GM23338 (cell line): Measurements from ENCODE around the gene CNPY4. TPM values are rescaled to one million over a fixed set of nuclear protein-coding genes. Genes with fewer than 3 reads are reported as not detected.
A peak's percentile ranks its signal among the peaks of the same experiment; 100 is the strongest.

Source experiments
- ATAC-seq: fragments of 200-7000 bp; cut with Tn5 transposase; 3 replicates; pipeline ENCODE4 v1.9.1; 2020
- DNase-seq: peaks from one replicate; pipeline ENCODE4 v3.0.0-alpha.2; 2015; ENCODE audit warnings: low spot score
- H2AFZ ChIP-seq: fragments of 200-600 bp; sonication (generic); 2 replicates; pipeline ENCODE4 v1.8.0; 2016; ENCODE audit warnings: antibody characterized with exemption, mild to moderate bottlenecking, moderate library complexity
- H3F3A ChIP-seq: fragments of 200-600 bp; sonication (generic); replicated peaks from 2 replicates; pipeline ENCODE4 v1.8.0; 2017; ENCODE audit warnings: antibody characterized with exemption, mixed run types, low read depth
- H3K27ac ChIP-seq: fragments of 200-600 bp; sonication (generic); 2 replicates; pipeline ENCODE4 v1.6.1; 2016; ENCODE audit warnings: low read depth
- H3K27me3 ChIP-seq: fragments of 200-600 bp; sonication (generic); 2 replicates; pipeline ENCODE4 v1.8.0; 2016; ENCODE audit warnings: mild to moderate bottlenecking, mixed run types, moderate library complexity; ENCODE audit not compliant: insufficient read depth
- H3K36me3 ChIP-seq: fragments of 200-600 bp; sonication (generic); 2 replicates; pipeline ENCODE4 v1.8.0; 2016; ENCODE audit warnings: mild to moderate bottlenecking; ENCODE audit not compliant: insufficient read depth
- H3K4me1 ChIP-seq: fragments of 200-600 bp; sonication (generic); 2 replicates; pipeline ENCODE4 v1.8.0; 2016; ENCODE audit warnings: mild to moderate bottlenecking, moderate library complexity; ENCODE audit not compliant: insufficient read depth
- H3K4me2 ChIP-seq: fragments of 200-600 bp; sonication (generic); 2 replicates; pipeline ENCODE4 v1.7.1; 2017; ENCODE audit warnings: mixed run types
- H3K4me3 ChIP-seq: fragments of 200-600 bp; sonication (generic); 2 replicates; pipeline ENCODE4 v1.6.1; 2016; ENCODE audit warnings: mixed run types
- H3K79me2 ChIP-seq: fragments of 200-600 bp; sonication (generic); replicated peaks from 2 replicates; pipeline ENCODE4 v1.8.0; 2017; ENCODE audit warnings: mild to moderate bottlenecking; ENCODE audit not compliant: insufficient read depth
- H3K9me2 ChIP-seq: fragments of 200-600 bp; sonication (generic); 2 replicates; pipeline ENCODE4 v1.8.0; 2017; ENCODE audit not compliant: insufficient read depth
- H4K20me1 ChIP-seq: fragments of 200-600 bp; sonication (generic); replicated peaks from 2 replicates; pipeline ENCODE4 v1.8.0; 2017; ENCODE audit warnings: mild to moderate bottlenecking; ENCODE audit not compliant: insufficient read depth
- H3K27ac Mint-ChIP-seq: 2 replicates; pipeline ENCODE4 v1.8.0; 2020; ENCODE audit warnings: inconsistent platforms, mild to moderate bottlenecking, moderate library complexity, mixed read lengths
- H3K27me3 Mint-ChIP-seq: 3 replicates; pipeline ENCODE4 v1.8.0; 2022; ENCODE audit warnings: low read depth, mild to moderate bottlenecking, moderate library complexity, mixed read lengths, inconsistent platforms; ENCODE audit not compliant: insufficient read depth, poor library complexity
- H3K36me3 Mint-ChIP-seq: 3 replicates; pipeline ENCODE4 v1.8.0; 2021; ENCODE audit warnings: low read depth, mild to moderate bottlenecking, inconsistent platforms, moderate library complexity, mixed read lengths
- H3K4me1 Mint-ChIP-seq: 3 replicates; pipeline ENCODE4 v1.8.0; 2020; ENCODE audit warnings: mild to moderate bottlenecking, inconsistent platforms, mixed read lengths
- H3K4me3 Mint-ChIP-seq: 3 replicates; pipeline ENCODE4 v1.8.0; 2021; ENCODE audit warnings: moderate library complexity, mild to moderate bottlenecking, inconsistent platforms, mixed read lengths
- H3K9me3 Mint-ChIP-seq: 3 replicates; pipeline ENCODE4 v1.8.0; 2020; ENCODE audit warnings: moderate library complexity, mild to moderate bottlenecking, inconsistent platforms, mixed read lengths
- CREB1 ChIP-seq: fragments of 250-450 bp; sonication (Bioruptor Pico); IDR thresholded peaks from 2 replicates; pipeline ENCODE4 v1.5.0; 2020; ENCODE audit warnings: low read depth, mild to moderate bottlenecking, moderate library complexity
- EZH2phosphoT487 ChIP-seq: fragments of 200-600 bp; sonication (generic); IDR thresholded peaks from one replicate; pipeline ENCODE4 v1.8.1; 2018; ENCODE audit warnings: antibody characterized with exemption; ENCODE audit not compliant: unreplicated experiment
- JUNB ChIP-seq: IDR thresholded peaks from one replicate; pipeline ENCODE4 v1.6.1; 2016; ENCODE audit warnings: antibody characterized with exemption; ENCODE audit not compliant: unreplicated experiment
- STAT1 ChIP-seq: IDR thresholded peaks from one replicate; pipeline ENCODE4 v1.6.1; 2016; ENCODE audit warnings: antibody characterized with exemption; ENCODE audit not compliant: unreplicated experiment
- polyA plus RNA-seq: library from polyadenylated mRNA; unstranded; fragments of >200 nt; fragmentation: Nextera tagmentation; extraction: Ambion mirVana; gene quantifications from 2 replicates; pipeline ENCODE4 v1.2.1, GENCODE V29; 2016
- total RNA-seq: library from RNA; depleted of rRNA; stranded (reverse); fragments of >200 nt; shearing (Covaris generic); gene quantifications from 2 replicates; pipeline ENCODE4 v1.2.3, GENCODE V29; 2014
- TF ChIP-seq, protein P1 (sequence below): fragments of 250-450 bp; sonication (Bioruptor Pico); IDR thresholded peaks from 2 replicates; pipeline ENCODE4 v1.5.0; 2020; ENCODE audit warnings: mild to moderate bottlenecking, moderate library complexity
- TF ChIP-seq, protein P2 (sequence below): IDR thresholded peaks from 2 replicates; pipeline ENCODE4 v1.6.1; 2016; ENCODE audit warnings: antibody characterized with exemption
- TF ChIP-seq, protein P3 (sequence below): IDR thresholded peaks from one replicate; pipeline ENCODE4 v1.6.1; 2018; ENCODE audit warnings: antibody characterized with exemption; ENCODE audit not compliant: unreplicated experiment

Gene CNPY4
- total and polyA plus RNA-seq, 2 experiments from 2014 or later = 10.7 to 12.0 TPM

DNA sequence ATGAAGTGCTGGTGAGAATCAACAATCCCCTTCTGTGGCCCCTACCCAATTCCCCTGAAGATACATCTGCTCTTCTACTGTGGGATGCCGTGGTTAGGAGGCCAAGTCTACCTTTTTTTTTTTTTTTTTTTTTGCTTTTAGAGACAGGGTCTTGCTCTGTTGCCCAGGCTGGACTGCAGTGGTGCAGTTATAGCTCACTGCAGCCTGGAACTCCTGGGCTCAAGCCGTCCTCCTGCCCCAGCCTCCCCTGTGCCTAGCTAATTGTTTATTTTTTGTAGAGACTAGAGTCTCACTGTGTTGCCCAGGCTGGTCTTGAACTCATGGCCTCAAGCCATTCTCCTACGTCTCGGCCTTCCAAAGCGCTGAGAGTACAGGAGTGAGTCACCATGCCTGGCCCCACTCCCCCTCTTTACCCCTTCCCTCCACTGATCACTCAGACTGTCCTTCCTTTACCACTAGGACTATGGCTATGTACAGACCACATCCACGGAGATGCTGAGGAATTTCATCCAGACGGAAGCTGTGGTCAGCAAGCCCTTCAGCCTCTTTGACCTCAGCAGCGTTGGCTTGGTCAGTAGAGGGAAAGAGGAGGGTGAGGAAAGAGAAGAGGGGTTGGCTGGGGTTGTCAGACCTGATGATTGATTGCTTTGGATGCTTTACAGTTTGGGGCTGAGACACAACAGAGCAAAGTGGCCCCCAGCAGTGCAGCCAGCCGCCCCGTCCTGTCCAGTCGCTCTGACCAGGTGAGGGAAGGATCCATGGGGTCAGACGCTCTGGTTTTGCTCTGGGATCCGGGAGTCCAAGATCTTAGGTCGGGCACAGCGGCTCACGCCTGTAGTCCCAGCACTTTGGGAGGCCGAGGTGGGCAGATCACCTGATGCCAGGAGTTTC, 16.2 kb upstream of the CNPY4 start:
- Histone ChIP-seq H3K4me1 (peaks cover 13% of the 10 kb centered on the region), H3K36me3 (peaks cover 23% of the 10 kb centered on the region), H3K4me2 (no peak overlapping the region), H3F3A (peaks cover 28% of the 10 kb centered on the region), H3K4me3 (peak overlapping the region; percentile 100; the same call in 1 of the 2 replicates), H3K27ac (no peak overlapping the region), H2AFZ (no peak overlapping the region), H4K20me1 (peaks cover 16% of the 10 kb centered on the region), H3K79me2 (peaks cover 37% of the 10 kb centered on the region), H3K27me3 (no peaks in the 10 kb centered on the region), H3K9me2 (no peaks in the 10 kb centered on the region)
- no peak for DNase-seq
- TF ChIP-seq STAT1 (no peak), CREB1 (CRISPR knock-in tag) (no peak), EZH2phosphoT487 (no peak), JUNB (no peak)
- TF ChIP-seq, protein P1, sequence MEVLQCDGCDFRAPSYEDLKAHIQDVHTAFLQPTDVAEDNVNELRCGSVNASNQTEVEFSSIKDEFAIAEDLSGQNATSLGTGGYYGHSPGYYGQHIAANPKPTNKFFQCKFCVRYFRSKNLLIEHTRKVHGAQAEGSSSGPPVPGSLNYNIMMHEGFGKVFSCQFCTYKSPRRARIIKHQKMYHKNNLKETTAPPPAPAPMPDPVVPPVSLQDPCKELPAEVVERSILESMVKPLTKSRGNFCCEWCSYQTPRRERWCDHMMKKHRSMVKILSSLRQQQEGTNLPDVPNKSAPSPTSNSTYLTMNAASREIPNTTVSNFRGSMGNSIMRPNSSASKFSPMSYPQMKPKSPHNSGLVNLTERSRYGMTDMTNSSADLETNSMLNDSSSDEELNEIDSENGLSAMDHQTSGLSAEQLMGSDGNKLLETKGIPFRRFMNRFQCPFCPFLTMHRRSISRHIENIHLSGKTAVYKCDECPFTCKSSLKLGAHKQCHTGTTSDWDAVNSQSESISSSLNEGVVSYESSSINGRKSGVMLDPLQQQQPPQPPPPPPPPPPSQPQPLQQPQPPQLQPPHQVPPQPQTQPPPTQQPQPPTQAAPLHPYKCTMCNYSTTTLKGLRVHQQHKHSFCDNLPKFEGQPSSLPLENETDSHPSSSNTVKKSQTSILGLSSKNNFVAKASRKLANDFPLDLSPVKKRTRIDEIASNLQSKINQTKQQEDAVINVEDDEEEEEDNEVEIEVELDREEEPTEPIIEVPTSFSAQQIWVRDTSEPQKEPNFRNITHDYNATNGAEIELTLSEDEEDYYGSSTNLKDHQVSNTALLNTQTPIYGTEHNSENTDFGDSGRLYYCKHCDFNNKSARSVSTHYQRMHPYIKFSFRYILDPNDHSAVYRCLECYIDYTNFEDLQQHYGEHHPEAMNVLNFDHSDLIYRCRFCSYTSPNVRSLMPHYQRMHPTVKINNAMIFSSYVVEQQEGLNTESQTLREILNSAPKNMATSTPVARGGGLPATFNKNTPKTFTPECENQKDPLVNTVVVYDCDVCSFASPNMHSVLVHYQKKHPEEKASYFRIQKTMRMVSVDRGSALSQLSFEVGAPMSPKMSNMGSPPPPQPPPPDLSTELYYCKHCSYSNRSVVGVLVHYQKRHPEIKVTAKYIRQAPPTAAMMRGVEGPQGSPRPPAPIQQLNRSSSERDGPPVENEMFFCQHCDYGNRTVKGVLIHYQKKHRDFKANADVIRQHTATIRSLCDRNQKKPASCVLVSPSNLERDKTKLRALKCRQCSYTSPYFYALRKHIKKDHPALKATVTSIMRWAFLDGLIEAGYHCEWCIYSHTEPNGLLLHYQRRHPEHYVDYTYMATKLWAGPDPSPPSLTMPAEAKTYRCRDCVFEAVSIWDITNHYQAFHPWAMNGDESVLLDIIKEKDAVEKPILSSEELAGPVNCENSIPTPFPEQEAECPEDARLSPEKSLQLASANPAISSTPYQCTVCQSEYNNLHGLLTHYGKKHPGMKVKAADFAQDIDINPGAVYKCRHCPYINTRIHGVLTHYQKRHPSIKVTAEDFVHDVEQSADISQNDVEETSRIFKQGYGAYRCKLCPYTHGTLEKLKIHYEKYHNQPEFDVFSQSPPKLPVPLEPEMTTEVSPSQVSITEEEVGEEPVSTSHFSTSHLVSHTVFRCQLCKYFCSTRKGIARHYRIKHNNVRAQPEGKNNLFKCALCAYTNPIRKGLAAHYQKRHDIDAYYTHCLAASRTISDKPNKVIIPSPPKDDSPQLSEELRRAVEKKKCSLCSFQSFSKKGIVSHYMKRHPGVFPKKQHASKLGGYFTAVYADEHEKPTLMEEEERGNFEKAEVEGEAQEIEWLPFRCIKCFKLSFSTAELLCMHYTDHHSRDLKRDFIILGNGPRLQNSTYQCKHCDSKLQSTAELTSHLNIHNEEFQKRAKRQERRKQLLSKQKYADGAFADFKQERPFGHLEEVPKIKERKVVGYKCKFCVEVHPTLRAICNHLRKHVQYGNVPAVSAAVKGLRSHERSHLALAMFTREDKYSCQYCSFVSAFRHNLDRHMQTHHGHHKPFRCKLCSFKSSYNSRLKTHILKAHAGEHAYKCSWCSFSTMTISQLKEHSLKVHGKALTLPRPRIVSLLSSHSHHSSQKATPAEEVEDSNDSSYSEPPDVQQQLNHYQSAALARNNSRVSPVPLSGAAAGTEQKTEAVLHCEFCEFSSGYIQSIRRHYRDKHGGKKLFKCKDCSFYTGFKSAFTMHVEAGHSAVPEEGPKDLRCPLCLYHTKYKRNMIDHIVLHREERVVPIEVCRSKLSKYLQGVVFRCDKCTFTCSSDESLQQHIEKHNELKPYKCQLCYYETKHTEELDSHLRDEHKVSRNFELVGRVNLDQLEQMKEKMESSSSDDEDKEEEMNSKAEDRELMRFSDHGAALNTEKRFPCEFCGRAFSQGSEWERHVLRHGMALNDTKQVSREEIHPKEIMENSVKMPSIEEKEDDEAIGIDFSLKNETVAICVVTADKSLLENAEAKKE (CRISPR knock-in tag) = no peak
- TF ChIP-seq, protein P2, sequence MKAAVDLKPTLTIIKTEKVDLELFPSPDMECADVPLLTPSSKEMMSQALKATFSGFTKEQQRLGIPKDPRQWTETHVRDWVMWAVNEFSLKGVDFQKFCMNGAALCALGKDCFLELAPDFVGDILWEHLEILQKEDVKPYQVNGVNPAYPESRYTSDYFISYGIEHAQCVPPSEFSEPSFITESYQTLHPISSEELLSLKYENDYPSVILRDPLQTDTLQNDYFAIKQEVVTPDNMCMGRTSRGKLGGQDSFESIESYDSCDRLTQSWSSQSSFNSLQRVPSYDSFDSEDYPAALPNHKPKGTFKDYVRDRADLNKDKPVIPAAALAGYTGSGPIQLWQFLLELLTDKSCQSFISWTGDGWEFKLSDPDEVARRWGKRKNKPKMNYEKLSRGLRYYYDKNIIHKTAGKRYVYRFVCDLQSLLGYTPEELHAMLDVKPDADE = no peak
- TF ChIP-seq, protein P3, sequence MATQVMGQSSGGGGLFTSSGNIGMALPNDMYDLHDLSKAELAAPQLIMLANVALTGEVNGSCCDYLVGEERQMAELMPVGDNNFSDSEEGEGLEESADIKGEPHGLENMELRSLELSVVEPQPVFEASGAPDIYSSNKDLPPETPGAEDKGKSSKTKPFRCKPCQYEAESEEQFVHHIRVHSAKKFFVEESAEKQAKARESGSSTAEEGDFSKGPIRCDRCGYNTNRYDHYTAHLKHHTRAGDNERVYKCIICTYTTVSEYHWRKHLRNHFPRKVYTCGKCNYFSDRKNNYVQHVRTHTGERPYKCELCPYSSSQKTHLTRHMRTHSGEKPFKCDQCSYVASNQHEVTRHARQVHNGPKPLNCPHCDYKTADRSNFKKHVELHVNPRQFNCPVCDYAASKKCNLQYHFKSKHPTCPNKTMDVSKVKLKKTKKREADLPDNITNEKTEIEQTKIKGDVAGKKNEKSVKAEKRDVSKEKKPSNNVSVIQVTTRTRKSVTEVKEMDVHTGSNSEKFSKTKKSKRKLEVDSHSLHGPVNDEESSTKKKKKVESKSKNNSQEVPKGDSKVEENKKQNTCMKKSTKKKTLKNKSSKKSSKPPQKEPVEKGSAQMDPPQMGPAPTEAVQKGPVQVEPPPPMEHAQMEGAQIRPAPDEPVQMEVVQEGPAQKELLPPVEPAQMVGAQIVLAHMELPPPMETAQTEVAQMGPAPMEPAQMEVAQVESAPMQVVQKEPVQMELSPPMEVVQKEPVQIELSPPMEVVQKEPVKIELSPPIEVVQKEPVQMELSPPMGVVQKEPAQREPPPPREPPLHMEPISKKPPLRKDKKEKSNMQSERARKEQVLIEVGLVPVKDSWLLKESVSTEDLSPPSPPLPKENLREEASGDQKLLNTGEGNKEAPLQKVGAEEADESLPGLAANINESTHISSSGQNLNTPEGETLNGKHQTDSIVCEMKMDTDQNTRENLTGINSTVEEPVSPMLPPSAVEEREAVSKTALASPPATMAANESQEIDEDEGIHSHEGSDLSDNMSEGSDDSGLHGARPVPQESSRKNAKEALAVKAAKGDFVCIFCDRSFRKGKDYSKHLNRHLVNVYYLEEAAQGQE = no peak
- Mint-ChIP-seq H3K9me3 (no peaks in the 10 kb centered on the region), H3K27ac (peak overlapping the region; percentile 99; the same call in 1 of the 2 replicates), H3K4me1 (peaks cover 27% of the 10 kb centered on the region), H3K27me3 (peaks cover 58% of the 10 kb centered on the region), H3K36me3 (peaks cover 72% of the 10 kb centered on the region), H3K4me3 (peak overlapping the region; percentile 95)
- no peak for ATAC-seq
